Naive thymus-derived CD4-positive, alpha-beta T cell (primary cell): Measurements from ENCODE around the gene ROBO3. TPM values are rescaled to one million over a fixed set of nuclear protein-coding genes. Genes with fewer than 3 reads are reported as not detected.

Source experiments
- ATAC-seq: fragments of 150-1000 bp; cut with Tn5 transposase; 2 replicates; pipeline ENCODE4 v1.10.0; 2021; ENCODE audit warnings: mild to moderate bottlenecking, moderate library complexity
- CTCF ChIA-PET: fragments of 350-600 bp; sonication (Branson Sonifier 250); formaldehyde crosslinking; loops from one replicate; lab custom pipeline; 2021; ENCODE audit warnings: antibody characterized with exemption; lab: Charles Lee
- POLR2A ChIA-PET: fragments of 350-600 bp; sonication (Branson Sonifier 250); formaldehyde crosslinking; loops from one replicate; lab custom pipeline; 2021; ENCODE audit warnings: antibody characterized with exemption, inconsistent platforms; lab: Charles Lee
- DNase-seq, 9 donors: peaks; one replicate each; pipeline versions ENCODE4 v3.0.0 to v3.0.0-alpha.2; 2020 to 2022; ENCODE audit warnings: mixed read lengths in 1 of 9
- H3K27ac ChIP-seq: one replicate; pipeline ENCODE4 v1.7.0; 2013; ENCODE audit warnings: mild to moderate bottlenecking, low read depth, low read length, moderate library complexity
- H3K27me3 ChIP-seq, 2 donors: one replicate each; pipeline ENCODE4 v1.7.0; 2013; ENCODE audit warnings: low read length in 2 of 2, mild to moderate bottlenecking in 2 of 2, moderate library complexity in 2 of 2; ENCODE audit not compliant: control insufficient read depth in 2 of 2, insufficient read depth in 2 of 2
- H3K36me3 ChIP-seq, 3 experiments: 1 replicate in 2 of 3; 2 replicates in 1 of 3; pipeline ENCODE4 v1.7.0; 2013; ENCODE audit warnings: low read length in 3 of 3, mild to moderate bottlenecking in 3 of 3, moderate library complexity in 1 of 3; ENCODE audit not compliant: insufficient read depth in 3 of 3, control insufficient read depth in 2 of 3
- H3K4me1 ChIP-seq, 2 donors: one replicate each; pipeline ENCODE4 v1.7.0; 2013; ENCODE audit warnings: low read length in 2 of 2, mild to moderate bottlenecking in 2 of 2, moderate library complexity in 1 of 2; ENCODE audit not compliant: control insufficient read depth in 2 of 2, insufficient read depth in 2 of 2
- H3K4me3 ChIP-seq: 2 replicates; pipeline ENCODE4 v1.7.0; 2013; ENCODE audit warnings: mild to moderate bottlenecking, low read length
- H3K9me3 ChIP-seq, 3 experiments: 1 replicate in 2 of 3; 2 replicates in 1 of 3; pipeline ENCODE4 v1.7.0; 2013; ENCODE audit warnings: low read length in 3 of 3; ENCODE audit not compliant: control insufficient read depth in 2 of 3
- H3K27ac Mint-ChIP-seq, 9 donors: one replicate each; pipeline ENCODE4 v1.8.0; 2020 to 2022; ENCODE audit warnings: mixed read lengths in 9 of 9, mild to moderate bottlenecking in 8 of 9, moderate library complexity in 5 of 9, inconsistent platforms in 2 of 9
- H3K27me3 Mint-ChIP-seq, 5 donors: one replicate each; pipeline ENCODE4 v1.8.0; 2021 to 2022; ENCODE audit warnings: mixed read lengths in 5 of 5, mild to moderate bottlenecking in 1 of 5
- H3K36me3 Mint-ChIP-seq, 5 donors: one replicate each; pipeline ENCODE4 v1.8.0; 2020 to 2022; ENCODE audit warnings: mixed read lengths in 5 of 5, mild to moderate bottlenecking in 3 of 5, inconsistent platforms in 1 of 5
- H3K4me1 Mint-ChIP-seq, 7 donors: one replicate each; pipeline ENCODE4 v1.8.0; 2020 to 2022; ENCODE audit warnings: mixed read lengths in 7 of 7, mild to moderate bottlenecking in 3 of 7, inconsistent platforms in 1 of 7
- H3K4me3 Mint-ChIP-seq, 10 donors: one replicate each; pipeline ENCODE4 v1.8.0; 2020 to 2022; ENCODE audit warnings: mild to moderate bottlenecking in 10 of 10, mixed read lengths in 10 of 10, moderate library complexity in 6 of 10, inconsistent platforms in 2 of 10
- H3K9me3 Mint-ChIP-seq, 11 donors: one replicate each; pipeline ENCODE4 v1.8.0; 2020 to 2022; ENCODE audit warnings: mixed read lengths in 11 of 11, mild to moderate bottlenecking in 4 of 11, inconsistent platforms in 1 of 11, moderate library complexity in 1 of 11
- intact Hi-C, 2 donors: fragments of 100-400 bp; cut with micrococcal nuclease; formaldehyde crosslinking; loops; one replicate each; pipeline ENCODE4 v1.15.1; 2023
- polyA plus RNA-seq, 2 donors: library from polyadenylated mRNA; unstranded; fragments of 300-500 nt; fragmentation: Illumina TruSeq; gene quantifications; one replicate each; pipeline ENCODE4 v1.2.3, GENCODE V29; 2021
- total RNA-seq, 6 experiments: library from RNA in 5 of 6; stranded (reverse) in 5 of 6; gene quantifications; 1 replicate in 5 of 6; 2 replicates in 1 of 6; pipeline ENCODE4 v1.2.3 and lab custom pipeline; 2021 to 2026

Gene ROBO3
- total and polyA plus RNA-seq, 7 experiments from 2014 or later, result 3.6 to 51.3 (median 26.9) TPM

DNA sequence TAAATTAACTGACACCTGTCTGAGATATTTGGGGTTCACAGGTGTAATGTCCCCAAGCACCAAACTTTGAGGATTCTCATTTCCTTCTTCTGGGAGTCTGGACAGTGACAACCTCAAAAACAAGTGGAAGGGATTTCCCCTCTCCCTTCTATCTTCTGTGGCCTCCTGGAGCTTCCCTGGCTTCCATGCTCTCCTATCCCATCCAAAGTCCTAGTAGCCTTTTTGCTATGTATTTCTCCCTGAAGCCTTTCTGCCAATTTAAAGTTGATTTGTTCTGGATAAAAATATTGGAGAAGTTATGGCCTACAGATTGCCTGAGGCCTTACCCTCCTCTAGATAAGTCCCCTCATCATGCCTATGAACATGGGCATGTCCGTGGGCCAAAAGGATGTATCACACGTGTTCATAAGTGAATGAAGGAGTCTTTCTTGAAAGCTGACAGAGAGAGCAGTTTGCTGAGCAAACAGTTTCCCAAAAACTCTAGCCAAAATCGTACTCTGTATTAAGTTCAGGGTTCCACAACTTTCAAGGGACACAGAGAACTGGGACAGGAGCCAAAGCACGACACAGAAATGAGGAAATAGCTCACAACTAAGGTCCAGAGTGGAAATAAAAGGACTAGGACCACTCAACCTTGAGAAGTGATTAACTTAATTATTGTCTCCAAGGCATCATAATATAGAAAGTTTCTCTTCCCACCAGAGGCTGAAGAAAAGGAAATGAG is 63.9 kb downstream of the ROBO3 start:
- no peaks in the 10 kb centered on the region for H3K9me3 Mint-ChIP-seq
- CTCF ChIA-PET, result no interaction called here

DNA sequence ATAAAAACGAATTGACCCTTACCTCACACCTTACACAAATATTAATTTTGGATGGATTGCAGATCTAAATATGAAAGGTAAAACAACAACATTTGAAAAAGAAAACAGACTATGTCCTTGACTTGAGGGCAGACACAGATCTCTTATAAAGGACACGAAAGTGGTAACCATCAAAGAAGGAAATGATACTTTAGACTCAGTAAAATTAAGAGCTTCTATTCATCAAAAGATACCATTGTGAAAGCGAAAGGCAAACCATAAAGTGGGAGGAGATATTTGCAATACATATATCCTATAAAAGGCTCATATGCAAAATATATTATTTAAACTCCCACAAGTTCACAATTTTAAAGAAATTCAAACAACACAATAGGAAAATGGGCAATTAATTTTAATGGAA is 65.6 kb downstream of the ROBO3 start:
- Mint-ChIP-seq H3K4me1 (peaks cover 4 to 18% (median 13%) of the 10 kb centered on the region in 7 donors), H3K27me3 (peaks cover 0 to 2% (median 0%) of the 10 kb centered on the region in 5 donors), H3K36me3 (no peaks in the 10 kb centered on the region), H3K4me3 (peak overlapping the region in 1 of 10 donors; percentile 19), H3K27ac (peak overlapping the region; percentile 23 to 82 (median 76)), H3K9me3 (no peaks in the 10 kb centered on the region)
- H3K27ac ChIP-seq, result no peak overlapping the region
- H3K4me3 ChIP-seq, result no peak overlapping the region
- intact Hi-C loops, result no loop called here
- DNase-seq (peak in 1 of 9 donors; percentile 13), ATAC-seq (peak; percentile 31)
- H3K27me3 ChIP-seq, result no peaks in the 10 kb centered on the region
- H3K9me3 ChIP-seq, result no peaks in the 10 kb centered on the region
- H3K4me1 ChIP-seq, result peaks cover 0 to 5% of the 10 kb centered on the region in 2 donors
- ChIA-PET POLR2A (interaction anchor here (1.5 kb wide), 1 partner anchor 13 kb away, joined by 4 read pairs; no protein-coding TSS in a partner anchor), CTCF (no interaction called here)
- no peaks in the 10 kb centered on the region for H3K36me3 ChIP-seq

More for the DNA sequence above, 63.9 kb downstream of the ROBO3 start:
- Mint-ChIP-seq H3K27me3 (no peaks in the 10 kb centered on the region), H3K4me1 (peaks cover 4 to 27% (median 19%) of the 10 kb centered on the region in 7 donors), H3K4me3 (no peak overlapping the region), H3K27ac (no peak overlapping the region), H3K36me3 (no peaks in the 10 kb centered on the region)
- Histone ChIP-seq H3K4me3 (no peak overlapping the region), H3K27ac (no peak overlapping the region), H3K9me3 (no peaks in the 10 kb centered on the region), H3K36me3 (no peaks in the 10 kb centered on the region), H3K27me3 (no peaks in the 10 kb centered on the region), H3K4me1 (peaks cover 0 to 5% of the 10 kb centered on the region in 2 donors)
- no peak for ATAC-seq
- POLR2A ChIA-PET, result interaction anchor here (1.5 to 2.3 kb wide), 3 partner anchors 14 to 21 kb away, joined by 4 to 6 read pairs (median 4); no protein-coding TSS in a partner anchor
- no peak for DNase-seq
- intact Hi-C loops, result no loop called here

Other genes starting within 250 kb of the ROBO3 start
- 10 to 100 TPM; 35.5 to 78.6 (median 63.9) TPM for gene TBRG1, start 242.6 kb upstream of the ROBO3 start, total RNA-seq
- 10 to 100 TPM; 32.4 to 38.4 TPM for gene TBRG1, start 242.6 kb upstream of the ROBO3 start, polyA plus RNA-seq
- 10 to 100 TPM in 3 of 5 experiments, 1 to 10 TPM in 2; 6.2 to 11.3 (median 10.4) TPM for gene SIAE, start 191.7 kb upstream of the ROBO3 start, total RNA-seq
- gene SIAE, start 191.7 kb upstream of the ROBO3 start, polyA plus RNA-seq, result 1 to 10 TPM; 2.7 to 6.5 TPM
- gene SPA17, start 191.5 kb upstream of the ROBO3 start, total RNA-seq, result 1 to 10 TPM in 4 of 5 experiments, under 1 TPM in 1; 1.00 to 1.1 (median 1.0) TPM
- gene SPA17, start 191.5 kb upstream of the ROBO3 start, polyA plus RNA-seq, result 1 to 10 TPM; 1.7 to 2.3 TPM
- gene NRGN, start 125.5 kb upstream of the ROBO3 start, total RNA-seq, result 10 to 100 TPM in 1 of 5 experiments, 1 to 10 TPM in 4; 1.2 to 48.7 (median 4.9) TPM
- gene NRGN, start 125.5 kb upstream of the ROBO3 start, polyA plus RNA-seq, result not detected
- gene VSIG2, start 113.2 kb upstream of the ROBO3 start, total RNA-seq, result 1 to 10 TPM in 2 of 5 experiments, under 1 TPM in 3; 0.19 to 1.7 (median 0.85) TPM
- under 1 TPM in 1 of 2 donors, not detected in 1; 0.32 TPM for gene VSIG2, start 113.2 kb upstream of the ROBO3 start, polyA plus RNA-seq
- gene ESAM, start 103.1 kb upstream of the ROBO3 start, total RNA-seq, result 1 to 10 TPM in 4 of 5 experiments, under 1 TPM in 1; 0.39 to 3.4 (median 1.7) TPM
- gene ESAM, start 103.1 kb upstream of the ROBO3 start, polyA plus RNA-seq, result 1 to 10 TPM; 1.9 to 4.1 TPM
- 10 to 100 TPM in 4 of 5 experiments, 1 to 10 TPM in 1; 9.1 to 29.5 (median 14.4) TPM for gene MSANTD2, start 65.0 kb upstream of the ROBO3 start, total RNA-seq
- gene MSANTD2, start 65.0 kb upstream of the ROBO3 start, polyA plus RNA-seq, result 1 to 10 TPM; 3.8 to 6.0 TPM
- gene ROBO4, start 32.4 kb downstream of the ROBO3 start, total RNA-seq, result under 1 TPM in 2 of 5 experiments, not detected in 3; 0.19 to 0.29 TPM
- under 1 TPM in 1 of 2 donors, not detected in 1; 0.04 TPM for gene ROBO4, start 32.4 kb downstream of the ROBO3 start, polyA plus RNA-seq
- not detected for gene HEPN1, start 53.8 kb downstream of the ROBO3 start, total RNA-seq
- gene HEPN1, start 53.8 kb downstream of the ROBO3 start, polyA plus RNA-seq, result not detected
- gene HEPACAM, start 70.6 kb downstream of the ROBO3 start, total RNA-seq, result not detected
- not detected for gene HEPACAM, start 70.6 kb downstream of the ROBO3 start, polyA plus RNA-seq
- gene CCDC15, start 88.8 kb downstream of the ROBO3 start, total RNA-seq, result 1 to 10 TPM; 1.6 to 4.7 (median 2.7) TPM
- gene CCDC15, start 88.8 kb downstream of the ROBO3 start, polyA plus RNA-seq, result 1 to 10 TPM; 1.5 to 1.6 TPM
- 10 to 100 TPM in 1 of 5 experiments, 1 to 10 TPM in 3, under 1 TPM in 1; 0.58 to 16.3 (median 4.0) TPM for gene SLC37A2, start 197.9 kb downstream of the ROBO3 start, total RNA-seq
- under 1 TPM; 0.07 to 0.20 TPM for gene SLC37A2, start 197.9 kb downstream of the ROBO3 start, polyA plus RNA-seq
- gene TMEM218, start 246.2 kb downstream of the ROBO3 start, total RNA-seq, result 10 to 100 TPM; 10.2 to 18.5 (median 13.9) TPM
- gene TMEM218, start 246.2 kb downstream of the ROBO3 start, polyA plus RNA-seq, result 10 to 100 TPM; 34.5 to 36.1 TPM